Omental fat pad (tissue), 4 donors: ENCODE measurements around the gene CCDC91. TPM values are rescaled to one million over a fixed set of nuclear protein-coding genes. Genes with fewer than 3 reads are reported as not detected.
"Not testable (repeated sequence)": the region's sequence is repeated elsewhere in the genome, so short reads cannot be mapped to it uniquely, and the experiment has no call there.

ENCODE experiments used
- ATAC-seq: fragments of 150-250 bp; one replicate; pipeline ENCODE4 v1.9.1; 2016; ENCODE audit warnings: mild to moderate bottlenecking, moderate library complexity; ENCODE audit not compliant: low FRiP score
- DNase-seq: peaks from one replicate; pipeline ENCODE4 v3.0.0-alpha.2; 2019; ENCODE audit warnings: low spot score
- CTCF ChIP-seq, 3 donors: fragments of 450-650 bp; IDR thresholded peaks; one replicate each; pipeline ENCODE4 v1.5.1; 2016 to 2017; ENCODE audit warnings: antibody characterized with exemption in 3 of 3, mild to moderate bottlenecking in 3 of 3, moderate library complexity in 2 of 3
- total RNA-seq, 4 donors: library from RNA; depleted of rRNA; stranded (reverse); fragments of >200 nt; gene quantifications; one replicate each; pipeline ENCODE4 v1.1.0, GENCODE V29; 2016

The CCDC91 gene
- total RNA-seq, 4 donors from 2014 or later, result 29.3 to 48.9 (median 32.5) TPM

GRCh38 chr12:28192125-28192524 lies 1.9 kb downstream of the CCDC91 start:
- no peak for TF ChIP-seq CTCF (IDR thresholded peaks at IDR 0.05)
- DNase-seq, result no peak
- no peak for ATAC-seq

- not testable (repeated sequence) for DNase-seq, ATAC-seq
Measured at GRCh38 chr12:28194621-28195020, 4.4 kb downstream of the CCDC91 start.

GRCh38 chr12:28201136-28201535 lies 10.9 kb downstream of the CCDC91 start:
- DNase-seq, ATAC-seq: not testable (repeated sequence)

- TF ChIP-seq CTCF (IDR thresholded peaks at IDR 0.05), result no peak
- ATAC-seq, result no peak
Measured at GRCh38 chr12:28202374-28203130, 12.3 kb downstream of the CCDC91 start.

GRCh38 chr12:28209782-28210181 lies 19.5 kb downstream of the CCDC91 start:
- no peak for ATAC-seq
- no peak for TF ChIP-seq CTCF (IDR thresholded peaks at IDR 0.05)
- no peak for DNase-seq

More at GRCh38 chr12:28202374-28203130, 12.3 kb downstream of the CCDC91 start:
- no peak for DNase-seq

GRCh38 chr12:28212182-28212581 lies 21.9 kb downstream of the CCDC91 start:
- DNase-seq, result no peak
- no peak for ATAC-seq
- TF ChIP-seq CTCF (IDR thresholded peaks at IDR 0.05), result no peak

- DNase-seq (no peak), ATAC-seq (no peak)
- no peak for TF ChIP-seq CTCF (IDR thresholded peaks at IDR 0.05)
Measured at GRCh38 chr12:28215021-28215420, 24.8 kb downstream of the CCDC91 start.

- ATAC-seq (no peak), DNase-seq (no peak)
- no peak for TF ChIP-seq CTCF (IDR thresholded peaks at IDR 0.05)
Measured at GRCh38 chr12:28216016-28216415, 25.8 kb downstream of the CCDC91 start.
